Ishikawa (cell line): Measurements from ENCODE around the gene TPRX2.

Experiments
- EGR1 ChIP-seq: IDR thresholded peaks from 2 replicates; pipeline ENCODE4 v1.6.1; 2012
- EP300 ChIP-seq: IDR thresholded peaks from 2 replicates; pipeline ENCODE4 v1.6.1; 2012; ENCODE audit warnings: borderline replicate concordance
- RAD21 ChIP-seq: IDR thresholded peaks from 2 replicates; pipeline ENCODE4 v1.6.1; 2012; ENCODE audit warnings: low read depth
- TAF1 ChIP-seq: IDR thresholded peaks from 2 replicates; pipeline ENCODE4 v1.6.1; 2012; ENCODE audit warnings: low read depth, mild to moderate bottlenecking
- YY1 ChIP-seq: IDR thresholded peaks from 2 replicates; pipeline ENCODE4 v1.6.1; 2012; ENCODE audit warnings: low read depth
- ZBTB7A ChIP-seq: IDR thresholded peaks from 2 replicates; pipeline ENCODE4 v1.6.1; 2012; ENCODE audit warnings: low read depth

GRCh38 chr19:47891622-47891922 is 32.5 kb downstream of the TPRX2 start:
- TF ChIP-seq TAF1 (no peak), EGR1 (no peak), ZBTB7A (no peak), EP300 (no peak), RAD21 (no peak), YY1 (no peak)
